A549 (cell line): Measurements from ENCODE around the gene TC2N.

Experiments
- CTCF ChIP-seq: fragments of >200 bp; sonication (Bioruptor Twin); formaldehyde crosslinking; IDR thresholded peaks from 3 replicates; pipeline ENCODE4 v1.5.1; 2016
- REST ChIP-seq: fragments of 200-600 bp; sonication (generic); IDR thresholded peaks from 2 replicates; pipeline ENCODE4 v1.6.1; 2016; ENCODE audit warnings: antibody characterized with exemption, mild to moderate bottlenecking, moderate library complexity

- TF ChIP-seq REST (no peak), CTCF (no peak)
Observed at GRCh38 chr14:91835197-91835919, 32.0 kb downstream of the TC2N start.
